Uterus (tissue), 2 donors: ENCODE measurements around the gene SMAP1.

Experiments
- POLR2A ChIP-seq, 2 donors: fragments of 450-650 bp; IDR thresholded peaks; one replicate each; pipeline ENCODE4 v1.6.1; 2016; ENCODE audit warnings: antibody characterized with exemption in 2 of 2, mild to moderate bottlenecking in 1 of 2, moderate library complexity in 1 of 2
- TF ChIP-seq, protein P1 (sequence below), 4 experiments: fragments of 200-600 bp in 2 of 4; fragments of 450-650 bp in 2 of 4; sonication (generic) in 2 of 4; IDR thresholded peaks; one replicate each; pipeline ENCODE4 v1.5.1; 2016 to 2019; ENCODE audit warnings: antibody characterized with exemption in 4 of 4, mild to moderate bottlenecking in 2 of 4, moderate library complexity in 1 of 4

DNA sequence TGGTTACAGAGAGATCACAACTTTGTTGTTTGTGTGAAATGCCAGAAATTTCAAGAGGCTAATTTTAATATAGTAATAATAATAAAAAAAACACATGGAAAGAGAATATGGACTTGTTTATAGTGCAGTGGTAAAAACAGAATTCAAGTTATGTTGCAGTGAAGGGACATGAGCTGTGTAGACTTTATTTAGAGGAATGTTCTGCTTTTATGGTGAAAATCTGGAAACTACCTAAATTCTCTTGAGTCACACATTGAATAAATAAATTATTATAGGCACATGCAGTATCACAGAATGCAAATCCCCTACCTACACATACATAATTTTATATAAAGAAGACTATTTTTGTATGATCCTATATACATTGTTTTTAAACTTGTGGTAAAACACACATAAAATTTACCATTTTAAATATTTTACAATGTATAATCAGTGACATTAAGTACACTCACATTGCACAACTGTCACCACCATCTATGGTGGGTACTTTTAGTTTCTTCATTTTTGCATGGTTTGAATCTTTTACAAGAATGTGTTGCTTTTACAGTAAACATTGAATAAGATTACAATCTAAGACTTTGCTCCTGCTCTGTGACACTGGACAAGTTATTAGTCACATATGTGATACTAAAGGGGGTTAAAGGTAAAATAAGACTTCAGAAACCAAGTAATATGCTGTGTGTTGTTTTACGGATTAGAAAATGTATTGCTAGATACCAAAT is 181.8 kb downstream of the SMAP1 start:
- TF ChIP-seq, protein P1, sequence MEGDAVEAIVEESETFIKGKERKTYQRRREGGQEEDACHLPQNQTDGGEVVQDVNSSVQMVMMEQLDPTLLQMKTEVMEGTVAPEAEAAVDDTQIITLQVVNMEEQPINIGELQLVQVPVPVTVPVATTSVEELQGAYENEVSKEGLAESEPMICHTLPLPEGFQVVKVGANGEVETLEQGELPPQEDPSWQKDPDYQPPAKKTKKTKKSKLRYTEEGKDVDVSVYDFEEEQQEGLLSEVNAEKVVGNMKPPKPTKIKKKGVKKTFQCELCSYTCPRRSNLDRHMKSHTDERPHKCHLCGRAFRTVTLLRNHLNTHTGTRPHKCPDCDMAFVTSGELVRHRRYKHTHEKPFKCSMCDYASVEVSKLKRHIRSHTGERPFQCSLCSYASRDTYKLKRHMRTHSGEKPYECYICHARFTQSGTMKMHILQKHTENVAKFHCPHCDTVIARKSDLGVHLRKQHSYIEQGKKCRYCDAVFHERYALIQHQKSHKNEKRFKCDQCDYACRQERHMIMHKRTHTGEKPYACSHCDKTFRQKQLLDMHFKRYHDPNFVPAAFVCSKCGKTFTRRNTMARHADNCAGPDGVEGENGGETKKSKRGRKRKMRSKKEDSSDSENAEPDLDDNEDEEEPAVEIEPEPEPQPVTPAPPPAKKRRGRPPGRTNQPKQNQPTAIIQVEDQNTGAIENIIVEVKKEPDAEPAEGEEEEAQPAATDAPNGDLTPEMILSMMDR (IDR thresholded peaks at IDR 0.05) = no peak
- no peak for TF ChIP-seq POLR2A (IDR thresholded peaks at IDR 0.05)
